WTC11 (cell line): Measurements from ENCODE around the gene N4BP2L2. TPM values are rescaled to one million over a fixed set of nuclear protein-coding genes. Genes with fewer than 3 reads are reported as not detected.

Experiments used
- ATAC-seq: fragments of 200-7000 bp; cut with Tn5 transposase; 2 replicates; pipeline ENCODE4 v1.10.0; 2021; ENCODE audit warnings: mild to moderate bottlenecking, moderate library complexity
- CTCF ChIA-PET: fragments of 300-600 bp; sonication (Branson Sonifier 250); formaldehyde crosslinking; loops from one replicate; lab custom pipeline; 2021; ENCODE audit warnings: antibody characterized with exemption; lab: Charles Lee
- POLR2A ChIA-PET: fragments of 350-600 bp; sonication (Branson Sonifier 250); formaldehyde crosslinking; loops from one replicate; lab custom pipeline; 2021; ENCODE audit warnings: antibody characterized with exemption; lab: Charles Lee
- DNase-seq: peaks from one replicate; pipeline ENCODE4 v3.0.0; 2021; ENCODE audit warnings: low spot score
- H3K27ac Mint-ChIP-seq: 2 replicates; pipeline ENCODE4 v1.8.0; 2021; ENCODE audit warnings: mixed read lengths
- H3K27me3 Mint-ChIP-seq: 2 replicates; pipeline ENCODE4 v1.8.0; 2021; ENCODE audit warnings: low read depth, mild to moderate bottlenecking, moderate library complexity, mixed read lengths
- H3K36me3 Mint-ChIP-seq: 2 replicates; pipeline ENCODE4 v1.8.0; 2021; ENCODE audit warnings: mixed read lengths
- H3K4me1 Mint-ChIP-seq: 2 replicates; pipeline ENCODE4 v1.8.0; 2022; ENCODE audit warnings: mixed read lengths
- H3K4me3 Mint-ChIP-seq: 2 replicates; pipeline ENCODE4 v1.8.0; 2021; ENCODE audit warnings: mild to moderate bottlenecking, moderate library complexity, mixed read lengths
- H3K9me3 Mint-ChIP-seq: 2 replicates; pipeline ENCODE4 v1.8.0; 2021; ENCODE audit warnings: mixed read lengths
- ARID4B ChIP-seq: sonication (generic); formaldehyde crosslinking; IDR thresholded peaks from 2 replicates; pipeline ENCODE4 v1.8.0; 2023; ENCODE audit warnings: missing genetic modification reagents, mild to moderate bottlenecking, borderline replicate concordance
- EMX1 ChIP-seq: fragments of 250-450 bp; sonication (Bioruptor Pico); IDR thresholded peaks from 2 replicates; pipeline ENCODE4 v1.8.0; 2021; ENCODE audit warnings: mild to moderate bottlenecking
- HMGXB4 ChIP-seq: sonication (generic); formaldehyde crosslinking; IDR thresholded peaks from 2 replicates; pipeline ENCODE4 v1.8.1; 2023; ENCODE audit warnings: mild to moderate bottlenecking, moderate library complexity, missing genetic modification reagents
- JUN ChIP-seq: sonication (generic); formaldehyde crosslinking; IDR thresholded peaks from 2 replicates; pipeline ENCODE4 v1.8.0; 2023; ENCODE audit warnings: mild to moderate bottlenecking, missing genetic modification reagents
- USF1 ChIP-seq: sonication (generic); formaldehyde crosslinking; IDR thresholded peaks from 2 replicates; pipeline ENCODE4 v1.8.0; 2022; ENCODE audit warnings: mild to moderate bottlenecking, missing genetic modification reagents
- total RNA-seq: library from RNA; stranded (reverse); gene quantifications from 3 replicates; pipeline ENCODE4 v1.2.3, GENCODE V29; 2021
- TF ChIP-seq, protein P1 (sequence below): sonication (generic); formaldehyde crosslinking; IDR thresholded peaks from 2 replicates; pipeline ENCODE4 v1.8.1; 2023; ENCODE audit warnings: mild to moderate bottlenecking, missing genetic modification reagents
- TF ChIP-seq, protein P2 (sequence below): sonication (generic); formaldehyde crosslinking; IDR thresholded peaks from 2 replicates; pipeline ENCODE4 v1.8.1; 2023; ENCODE audit warnings: mild to moderate bottlenecking, missing genetic modification reagents
- TF ChIP-seq, protein P3 (sequence below): fragments of 250-450 bp; sonication (Bioruptor Pico); IDR thresholded peaks from 2 replicates; pipeline ENCODE4 v1.9.0; 2021; ENCODE audit warnings: mild to moderate bottlenecking, borderline replicate concordance
- TF ChIP-seq, protein P4 (sequence below): sonication (generic); formaldehyde crosslinking; IDR thresholded peaks from 2 replicates; pipeline ENCODE4 v1.8.1; 2022; ENCODE audit warnings: missing genetic modification reagents, borderline replicate concordance

Gene N4BP2L2
- total RNA-seq, 1 experiment from 2014 or later: 68.9 TPM

GRCh38 chr13:32426990-32427851, 111.4 kb downstream of the N4BP2L2 start (continued):
- TF ChIP-seq, protein P1, sequence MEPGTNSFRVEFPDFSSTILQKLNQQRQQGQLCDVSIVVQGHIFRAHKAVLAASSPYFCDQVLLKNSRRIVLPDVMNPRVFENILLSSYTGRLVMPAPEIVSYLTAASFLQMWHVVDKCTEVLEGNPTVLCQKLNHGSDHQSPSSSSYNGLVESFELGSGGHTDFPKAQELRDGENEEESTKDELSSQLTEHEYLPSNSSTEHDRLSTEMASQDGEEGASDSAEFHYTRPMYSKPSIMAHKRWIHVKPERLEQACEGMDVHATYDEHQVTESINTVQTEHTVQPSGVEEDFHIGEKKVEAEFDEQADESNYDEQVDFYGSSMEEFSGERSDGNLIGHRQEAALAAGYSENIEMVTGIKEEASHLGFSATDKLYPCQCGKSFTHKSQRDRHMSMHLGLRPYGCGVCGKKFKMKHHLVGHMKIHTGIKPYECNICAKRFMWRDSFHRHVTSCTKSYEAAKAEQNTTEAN (CRISPR knock-in tag): no peak
- TF ChIP-seq, protein P2, sequence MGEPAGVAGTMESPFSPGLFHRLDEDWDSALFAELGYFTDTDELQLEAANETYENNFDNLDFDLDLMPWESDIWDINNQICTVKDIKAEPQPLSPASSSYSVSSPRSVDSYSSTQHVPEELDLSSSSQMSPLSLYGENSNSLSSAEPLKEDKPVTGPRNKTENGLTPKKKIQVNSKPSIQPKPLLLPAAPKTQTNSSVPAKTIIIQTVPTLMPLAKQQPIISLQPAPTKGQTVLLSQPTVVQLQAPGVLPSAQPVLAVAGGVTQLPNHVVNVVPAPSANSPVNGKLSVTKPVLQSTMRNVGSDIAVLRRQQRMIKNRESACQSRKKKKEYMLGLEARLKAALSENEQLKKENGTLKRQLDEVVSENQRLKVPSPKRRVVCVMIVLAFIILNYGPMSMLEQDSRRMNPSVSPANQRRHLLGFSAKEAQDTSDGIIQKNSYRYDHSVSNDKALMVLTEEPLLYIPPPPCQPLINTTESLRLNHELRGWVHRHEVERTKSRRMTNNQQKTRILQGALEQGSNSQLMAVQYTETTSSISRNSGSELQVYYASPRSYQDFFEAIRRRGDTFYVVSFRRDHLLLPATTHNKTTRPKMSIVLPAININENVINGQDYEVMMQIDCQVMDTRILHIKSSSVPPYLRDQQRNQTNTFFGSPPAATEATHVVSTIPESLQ: no peak
- TF ChIP-seq JUN (CRISPR knock-in tag) (no peak), EMX1 (no peak), ARID4B (CRISPR knock-in tag) (0 out of 2 replicates have a peak, but pooled peaks have one; percentile 49)
- TF ChIP-seq, protein P3, sequence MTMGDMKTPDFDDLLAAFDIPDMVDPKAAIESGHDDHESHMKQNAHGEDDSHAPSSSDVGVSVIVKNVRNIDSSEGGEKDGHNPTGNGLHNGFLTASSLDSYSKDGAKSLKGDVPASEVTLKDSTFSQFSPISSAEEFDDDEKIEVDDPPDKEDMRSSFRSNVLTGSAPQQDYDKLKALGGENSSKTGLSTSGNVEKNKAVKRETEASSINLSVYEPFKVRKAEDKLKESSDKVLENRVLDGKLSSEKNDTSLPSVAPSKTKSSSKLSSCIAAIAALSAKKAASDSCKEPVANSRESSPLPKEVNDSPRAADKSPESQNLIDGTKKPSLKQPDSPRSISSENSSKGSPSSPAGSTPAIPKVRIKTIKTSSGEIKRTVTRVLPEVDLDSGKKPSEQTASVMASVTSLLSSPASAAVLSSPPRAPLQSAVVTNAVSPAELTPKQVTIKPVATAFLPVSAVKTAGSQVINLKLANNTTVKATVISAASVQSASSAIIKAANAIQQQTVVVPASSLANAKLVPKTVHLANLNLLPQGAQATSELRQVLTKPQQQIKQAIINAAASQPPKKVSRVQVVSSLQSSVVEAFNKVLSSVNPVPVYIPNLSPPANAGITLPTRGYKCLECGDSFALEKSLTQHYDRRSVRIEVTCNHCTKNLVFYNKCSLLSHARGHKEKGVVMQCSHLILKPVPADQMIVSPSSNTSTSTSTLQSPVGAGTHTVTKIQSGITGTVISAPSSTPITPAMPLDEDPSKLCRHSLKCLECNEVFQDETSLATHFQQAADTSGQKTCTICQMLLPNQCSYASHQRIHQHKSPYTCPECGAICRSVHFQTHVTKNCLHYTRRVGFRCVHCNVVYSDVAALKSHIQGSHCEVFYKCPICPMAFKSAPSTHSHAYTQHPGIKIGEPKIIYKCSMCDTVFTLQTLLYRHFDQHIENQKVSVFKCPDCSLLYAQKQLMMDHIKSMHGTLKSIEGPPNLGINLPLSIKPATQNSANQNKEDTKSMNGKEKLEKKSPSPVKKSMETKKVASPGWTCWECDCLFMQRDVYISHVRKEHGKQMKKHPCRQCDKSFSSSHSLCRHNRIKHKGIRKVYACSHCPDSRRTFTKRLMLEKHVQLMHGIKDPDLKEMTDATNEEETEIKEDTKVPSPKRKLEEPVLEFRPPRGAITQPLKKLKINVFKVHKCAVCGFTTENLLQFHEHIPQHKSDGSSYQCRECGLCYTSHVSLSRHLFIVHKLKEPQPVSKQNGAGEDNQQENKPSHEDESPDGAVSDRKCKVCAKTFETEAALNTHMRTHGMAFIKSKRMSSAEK (CRISPR knock-in tag): no peak

- POLR2A ChIA-PET: interaction anchor here (2.2 kb wide), 1 partner anchor 18 kb away, joined by 9 read pairs; no protein-coding TSS in a partner anchor
- H3K27ac Mint-ChIP-seq: no peak overlapping the region
- H3K4me1 Mint-ChIP-seq: peaks cover 29% of the 10 kb centered on the region
- CTCF ChIA-PET: no interaction called here
- DNase-seq: no peak
- ATAC-seq: no peak
- H3K36me3 Mint-ChIP-seq: no peaks in the 10 kb centered on the region
- peak overlapping the region; percentile 72 for H3K4me3 Mint-ChIP-seq
- peaks cover 11% of the 10 kb centered on the region for H3K27me3 Mint-ChIP-seq
- no peaks in the 10 kb centered on the region for H3K9me3 Mint-ChIP-seq
- TF ChIP-seq, protein P4, sequence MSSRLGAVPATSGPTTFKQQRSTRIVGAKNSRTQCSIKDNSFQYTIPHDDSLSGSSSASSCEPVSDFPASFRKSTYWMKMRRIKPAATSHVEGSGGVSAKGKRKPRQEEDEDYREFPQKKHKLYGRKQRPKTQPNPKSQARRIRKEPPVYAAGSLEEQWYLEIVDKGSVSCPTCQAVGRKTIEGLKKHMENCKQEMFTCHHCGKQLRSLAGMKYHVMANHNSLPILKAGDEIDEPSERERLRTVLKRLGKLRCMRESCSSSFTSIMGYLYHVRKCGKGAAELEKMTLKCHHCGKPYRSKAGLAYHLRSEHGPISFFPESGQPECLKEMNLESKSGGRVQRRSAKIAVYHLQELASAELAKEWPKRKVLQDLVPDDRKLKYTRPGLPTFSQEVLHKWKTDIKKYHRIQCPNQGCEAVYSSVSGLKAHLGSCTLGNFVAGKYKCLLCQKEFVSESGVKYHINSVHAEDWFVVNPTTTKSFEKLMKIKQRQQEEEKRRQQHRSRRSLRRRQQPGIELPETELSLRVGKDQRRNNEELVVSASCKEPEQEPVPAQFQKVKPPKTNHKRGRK (CRISPR knock-in tag): no peak
- no peak for TF ChIP-seq HMGXB4 (CRISPR knock-in tag)
- TF ChIP-seq USF1 (CRISPR knock-in tag): 0 out of 2 replicates have a peak, but pooled peaks have one; percentile 42
Measured at GRCh38 chr13:32426191-32426989, 112.2 kb downstream of the N4BP2L2 start.
